Measurements from ENCODE around the gene CPT1B. TPM values are rescaled to one million over a fixed set of nuclear protein-coding genes. Genes with fewer than 3 reads are reported as not detected.

CPT1B gene
- 2.1 and 5.8 TPM in 2 replicates for total RNA-seq

- H3K4me3 ChIP-seq (ENCODE audit: low read depth, low read length): no peak within 1 kb of the TSS
- H3K36me3 ChIP-seq (ENCODE audit: control insufficient read depth, insufficient read depth, low read length): no peaks in the 10 kb centered on the region
- H3K27me3 ChIP-seq (ENCODE audit: control insufficient read depth, insufficient read depth, low read length): peaks cover 22% of the 10 kb centered on the region
- no peak for TF ChIP-seq CTCF (IDR thresholded peaks at IDR 0.05; ENCODE audit: insufficient read depth, low read length, poor library complexity, severe bottlenecking)
- DNase-seq (ENCODE audit: low read depth): no peak
These were observed at the start of gene CPT1B for GRCh38 chr22:50577987-50578775. Gene CPT1B (minus strand): TSS chr22:50578427. CDS start chr22:50577915, 512 bp downstream.

DNA sequence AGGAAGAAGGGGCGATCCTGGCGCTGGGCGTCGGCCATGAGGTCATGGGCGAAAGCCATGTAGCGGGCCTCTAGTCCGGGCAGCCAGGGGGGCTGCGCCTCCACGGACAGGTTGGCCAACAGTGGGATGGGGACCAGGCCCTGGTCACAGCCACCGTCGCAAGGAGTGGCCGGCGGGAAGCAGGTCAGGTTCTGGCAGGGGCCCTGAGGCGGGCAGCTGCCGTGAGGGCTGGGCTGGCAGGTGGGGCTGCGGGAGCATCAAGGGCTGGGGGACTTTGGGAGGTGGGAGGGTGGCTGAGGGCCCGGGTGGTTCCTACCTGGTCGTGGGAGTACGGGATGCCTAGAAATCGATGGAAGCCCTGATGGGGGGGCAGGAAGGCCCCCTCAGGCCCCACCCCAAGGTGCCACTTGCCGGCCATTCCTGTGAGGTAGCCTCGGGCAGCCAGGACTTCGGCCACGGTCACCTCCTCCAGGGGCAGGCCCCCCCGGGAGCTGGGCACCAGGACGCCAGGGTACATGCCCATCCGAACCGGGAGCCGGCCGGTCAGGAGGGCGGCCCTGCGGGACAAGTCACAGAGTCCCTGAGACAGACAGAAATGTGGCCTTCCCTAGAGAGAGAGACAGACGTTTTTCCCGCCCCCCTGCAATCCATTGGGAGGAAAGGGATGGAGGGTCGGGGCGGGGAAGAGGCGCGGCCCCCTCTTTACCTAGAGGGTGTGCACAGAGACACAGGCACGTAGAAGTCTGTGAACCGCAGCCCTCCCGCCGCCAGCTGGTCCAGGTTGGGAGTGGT lies 48.8 kb upstream of the CPT1B start:
- no peak for TF ChIP-seq CTCF (IDR thresholded peaks at IDR 0.05; ENCODE audit: insufficient read depth, low read length, poor library complexity, severe bottlenecking)
- no peaks in the 10 kb centered on the region for H3K27me3 ChIP-seq (ENCODE audit: control insufficient read depth, insufficient read depth, low read length)
- no peaks in the 10 kb centered on the region for H3K36me3 ChIP-seq (ENCODE audit: control insufficient read depth, insufficient read depth, low read length)
- DNase-seq (ENCODE audit: low read depth): no peak
- peak overlapping the region; percentile 90 for H3K4me3 ChIP-seq (ENCODE audit: low read depth, low read length)

- TF ChIP-seq CTCF (IDR thresholded peaks at IDR 0.05; ENCODE audit: insufficient read depth, low read length, poor library complexity, severe bottlenecking): no peak
- H3K27me3 ChIP-seq (ENCODE audit: control insufficient read depth, insufficient read depth, low read length): no peaks in the 10 kb centered on the region
These were observed 48.2 kb upstream of the CPT1B start for GRCh38 chr22:50626314-50626849.

GRCh38 chr22:50625568-50626313 lies 47.5 kb upstream of the CPT1B start:
- Histone ChIP-seq H3K36me3 (ENCODE audit: control insufficient read depth, insufficient read depth, low read length) (no peaks in the 10 kb centered on the region), H3K4me3 (ENCODE audit: low read depth, low read length) (no peak overlapping the region), H3K27me3 (ENCODE audit: control insufficient read depth, insufficient read depth, low read length) (no peaks in the 10 kb centered on the region)
- no peak for TF ChIP-seq CTCF (IDR thresholded peaks at IDR 0.05; ENCODE audit: insufficient read depth, low read length, poor library complexity, severe bottlenecking)
- no peak for DNase-seq (ENCODE audit: low read depth)

More at GRCh38 chr22:50626314-50626849, 48.2 kb upstream of the CPT1B start:
- no peaks in the 10 kb centered on the region for H3K36me3 ChIP-seq (ENCODE audit: control insufficient read depth, insufficient read depth, low read length)
- no peak overlapping the region for H3K4me3 ChIP-seq (ENCODE audit: low read depth, low read length)
- no peak for DNase-seq (ENCODE audit: low read depth)

GRCh38 chr22:50625131-50625567 lies 46.9 kb upstream of the CPT1B start:
- no peak for TF ChIP-seq CTCF (IDR thresholded peaks at IDR 0.05; ENCODE audit: insufficient read depth, low read length, poor library complexity, severe bottlenecking)
- no peak for DNase-seq (ENCODE audit: low read depth)
- Histone ChIP-seq H3K4me3 (ENCODE audit: low read depth, low read length) (no peak overlapping the region), H3K27me3 (ENCODE audit: control insufficient read depth, insufficient read depth, low read length) (no peaks in the 10 kb centered on the region), H3K36me3 (ENCODE audit: control insufficient read depth, insufficient read depth, low read length) (no peaks in the 10 kb centered on the region)

All from kidney epithelial cell (primary cell).